Stimulated activated CD4-positive, alpha-beta T cell treated with anti-CD3 and anti-CD28 coated beads, TNF-alpha, amount 100 ng/mL, for 1 hour (primary cell): ENCODE data around the gene SYT2.
"Not testable (repeated sequence)": the region's sequence is repeated elsewhere in the genome, so short reads cannot be mapped to it uniquely, and the experiment has no call there.

Source experiments
- DNase-seq, 3 donors: peaks; one replicate each; pipeline ENCODE4 v3.0.0-alpha.2; 2020; ENCODE audit warnings: low read depth in 3 of 3, low spot score in 1 of 3

SYT2 gene

DNA sequence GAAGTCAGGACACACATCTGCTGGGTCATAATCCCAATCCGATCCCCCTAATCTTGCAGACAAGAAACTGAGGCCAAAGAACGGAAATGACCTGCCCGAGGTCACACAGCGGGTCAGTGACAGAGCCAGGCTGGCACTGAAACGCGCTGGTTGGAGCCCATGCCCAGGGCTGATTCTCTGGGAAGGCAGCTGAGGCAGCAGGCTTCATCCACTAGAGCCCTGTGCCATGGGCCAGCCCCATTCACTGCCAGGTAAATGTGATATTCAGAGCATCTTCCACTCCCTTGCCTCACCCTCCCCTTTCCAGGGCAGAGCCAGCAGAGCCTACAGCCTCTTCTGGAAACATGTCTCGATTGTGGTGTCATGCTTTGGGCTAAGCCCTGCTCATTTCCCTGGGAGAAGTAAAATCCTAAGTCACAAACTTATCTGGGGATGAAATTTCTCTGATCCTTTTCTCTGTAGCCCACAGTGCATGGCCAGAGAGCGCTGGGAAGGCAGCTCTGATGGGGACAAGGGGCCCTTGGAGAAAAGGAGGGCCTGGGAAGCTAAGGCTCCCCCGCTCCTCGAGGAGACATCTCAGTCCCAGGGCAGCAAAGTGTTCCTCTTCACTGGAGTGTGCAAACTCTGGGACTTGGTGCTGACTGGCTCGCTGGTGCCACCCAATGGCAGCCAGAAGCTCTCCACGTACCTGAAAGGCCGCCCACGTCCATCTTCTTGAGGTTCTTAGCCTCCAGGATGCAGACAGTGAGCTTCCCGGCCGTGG is 110.4 kb downstream of the SYT2 start:
- no peak for DNase-seq

GRCh38 chr1:202597090-202597761 is 113.0 kb downstream of the SYT2 start:
- no peak for DNase-seq

DNA sequence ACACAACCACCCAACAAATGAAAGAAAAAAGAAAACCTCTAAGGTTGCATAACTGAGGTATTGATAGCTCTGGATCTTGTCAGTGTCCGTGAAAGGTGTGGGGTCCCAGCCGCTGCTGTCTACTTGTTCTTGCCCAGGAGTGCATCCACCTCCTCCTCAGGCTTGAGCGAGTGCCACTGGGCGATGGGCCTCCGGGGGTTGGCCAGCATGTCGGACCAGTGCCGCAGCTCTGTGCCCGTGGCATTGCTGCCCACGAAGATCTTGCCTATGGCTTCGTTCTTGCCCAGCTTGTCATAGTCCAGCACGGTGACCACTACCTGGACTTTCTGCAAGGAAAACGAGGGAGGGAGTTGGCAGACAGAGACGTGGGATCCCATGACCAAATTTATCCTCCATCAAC is 113.6 kb downstream of the SYT2 start:
- no peak for DNase-seq

GRCh38 chr1:202593845-202594244 is 116.4 kb downstream of the SYT2 start:
- no peak for DNase-seq

GRCh38 chr1:202592146-202592545 is 118.1 kb downstream of the SYT2 start:
- DNase-seq, result no peak

DNA sequence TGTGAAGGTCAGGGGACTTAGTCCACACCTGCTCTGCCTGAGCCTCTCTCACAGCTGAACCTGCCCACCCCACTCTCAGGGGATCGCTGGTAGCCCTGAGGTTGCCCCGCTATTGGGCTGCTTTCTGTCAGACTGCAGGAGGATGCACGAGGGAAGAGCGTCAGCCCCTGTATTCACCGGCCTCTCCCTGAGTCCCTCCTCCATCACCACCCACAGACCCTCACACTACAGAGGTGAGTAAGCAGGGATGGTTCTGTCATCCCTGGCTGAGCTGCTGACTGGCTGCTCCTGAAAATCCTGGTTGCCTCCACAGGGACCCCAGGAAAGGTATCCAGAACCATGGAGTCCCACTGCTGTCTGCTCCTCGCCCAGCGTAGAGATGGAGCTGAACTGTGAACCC is 118.7 kb downstream of the SYT2 start:
- DNase-seq, result no peak

DNA sequence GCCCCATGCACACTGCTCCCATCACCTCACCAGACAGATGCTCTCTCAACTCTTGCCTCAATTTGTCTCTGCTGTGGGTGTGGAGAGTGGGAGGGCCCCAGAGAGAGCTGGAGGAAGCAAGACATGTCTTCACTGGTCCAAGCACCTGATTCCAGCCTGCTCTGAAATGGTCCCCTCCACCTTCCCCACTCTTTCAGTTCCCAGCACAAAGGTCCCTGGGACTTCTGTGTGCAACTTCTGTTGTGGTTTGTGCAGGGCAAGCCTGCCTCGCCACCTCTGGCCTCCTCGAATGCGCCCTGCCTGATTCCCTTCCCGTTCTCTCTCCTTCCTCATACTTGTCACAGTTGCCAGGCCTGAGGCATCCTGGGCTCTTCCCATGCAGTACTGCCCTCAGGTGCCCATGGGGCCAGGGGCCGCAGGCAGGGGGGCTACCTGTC is 119.3 kb downstream of the SYT2 start:
- DNase-seq, result no peak

DNA sequence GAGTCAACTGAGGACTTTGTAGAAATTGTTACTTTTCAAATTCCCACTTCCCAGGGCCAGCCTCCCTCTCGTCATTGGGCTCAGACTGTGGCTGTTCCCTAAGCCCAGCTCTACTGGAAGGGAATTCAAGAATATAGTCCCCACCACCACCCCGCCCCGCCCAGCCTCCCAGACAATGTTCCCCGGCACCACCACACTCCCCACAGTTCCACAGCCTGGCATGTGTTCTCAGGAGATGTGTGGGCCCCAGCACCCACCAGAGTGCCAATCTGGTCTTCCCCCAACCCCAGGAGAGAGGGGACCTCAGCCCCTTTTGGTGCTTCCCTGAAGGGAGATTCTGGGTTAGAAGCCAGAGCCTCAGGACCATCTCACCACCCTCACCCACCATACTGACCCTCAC is 120.1 kb downstream of the SYT2 start:
- no peak for DNase-seq

- no peak for DNase-seq
These were observed 120.9 kb downstream of the SYT2 start for GRCh38 chr1:202589190-202589930.

- no peak for DNase-seq
These were observed 121.6 kb downstream of the SYT2 start for GRCh38 chr1:202588503-202589189.

- DNase-seq, result no peak
These were observed 122.3 kb downstream of the SYT2 start for GRCh38 chr1:202587859-202588485.

DNA sequence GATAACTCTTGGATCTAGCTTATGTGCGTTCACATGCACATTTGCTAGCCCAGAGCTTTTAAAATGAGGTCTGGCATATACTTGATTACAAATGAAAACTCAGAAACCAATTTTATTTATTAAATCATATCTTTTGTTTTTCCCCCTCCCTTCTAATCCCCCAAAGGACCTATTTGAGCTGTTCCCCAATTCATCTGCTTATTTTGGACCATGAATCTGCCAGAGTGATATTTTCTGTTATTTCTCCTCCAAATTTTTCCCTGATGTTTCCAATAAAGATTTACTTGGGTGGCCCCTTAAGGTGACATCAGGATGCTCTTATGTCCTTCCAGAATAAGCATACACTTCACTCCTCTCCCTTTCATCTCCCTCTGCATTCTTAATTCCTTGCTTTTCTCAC is 123.4 kb downstream of the SYT2 start:
- DNase-seq, result no peak

DNA sequence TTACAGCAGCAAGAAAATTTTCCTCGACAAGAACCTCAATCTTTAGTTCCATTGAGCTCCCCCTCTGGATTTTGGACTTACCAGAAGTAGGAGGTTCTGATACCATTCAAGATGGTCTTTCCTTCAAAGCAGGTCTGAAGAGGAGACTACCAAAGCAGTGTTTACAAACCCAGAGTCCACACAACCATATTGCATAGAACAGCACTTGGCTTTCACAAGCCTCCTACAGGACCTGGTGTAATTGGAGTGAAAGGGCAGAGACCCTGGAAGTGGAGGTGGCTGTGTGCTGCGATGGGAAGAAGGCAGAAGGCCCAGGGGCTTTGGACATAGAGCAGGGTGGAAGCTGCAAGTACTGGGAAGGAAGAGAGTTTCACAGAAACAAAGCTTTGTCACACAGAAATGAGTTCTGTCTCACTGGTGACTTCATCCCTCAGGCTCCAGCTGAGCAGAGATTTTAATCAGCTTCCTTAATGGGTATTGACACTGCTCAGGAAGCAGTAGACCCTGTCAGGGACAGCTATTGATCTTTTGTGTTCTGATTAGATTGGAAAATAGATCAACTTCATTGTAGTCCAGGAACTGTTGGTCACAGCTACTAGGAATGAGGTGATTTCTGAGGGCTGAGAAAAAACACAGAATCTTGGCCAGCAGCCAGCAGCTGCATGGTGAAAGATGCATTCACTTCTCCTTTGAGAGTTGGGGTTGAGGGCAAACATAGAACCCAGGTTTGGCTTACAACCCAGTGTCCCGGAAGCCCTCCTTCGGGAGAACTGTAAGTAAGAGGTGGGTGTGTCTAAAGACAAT is 124.0 kb downstream of the SYT2 start:
- no peak for DNase-seq

GRCh38 chr1:202585590-202585933 is 124.7 kb downstream of the SYT2 start:
- no peak for DNase-seq

- DNase-seq, result no peak
These were observed 125.3 kb downstream of the SYT2 start for GRCh38 chr1:202584707-202585589.

- not testable (repeated sequence) for DNase-seq
These were observed 127.9 kb downstream of the SYT2 start for GRCh38 chr1:202582350-202582749.

DNA sequence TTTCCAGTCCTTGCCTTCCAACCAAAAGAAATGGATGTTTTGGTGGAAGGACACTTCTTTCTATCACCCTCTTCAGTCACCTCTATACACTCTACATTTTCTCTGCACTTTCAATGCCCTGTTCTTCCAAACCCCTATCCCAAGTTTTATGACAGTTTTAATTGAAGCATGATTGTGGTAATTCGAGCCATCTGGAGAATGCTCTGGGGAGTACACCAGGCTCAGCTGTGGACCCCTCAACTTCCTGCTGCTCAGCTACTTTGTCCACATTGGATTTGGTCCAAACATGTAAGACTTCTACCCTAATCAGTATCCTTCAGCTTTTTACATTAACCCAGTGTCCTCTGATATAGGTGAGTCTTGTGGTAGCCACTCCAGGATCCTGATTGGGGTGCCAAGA is 129.6 kb downstream of the SYT2 start:
- no peak for DNase-seq

DNA sequence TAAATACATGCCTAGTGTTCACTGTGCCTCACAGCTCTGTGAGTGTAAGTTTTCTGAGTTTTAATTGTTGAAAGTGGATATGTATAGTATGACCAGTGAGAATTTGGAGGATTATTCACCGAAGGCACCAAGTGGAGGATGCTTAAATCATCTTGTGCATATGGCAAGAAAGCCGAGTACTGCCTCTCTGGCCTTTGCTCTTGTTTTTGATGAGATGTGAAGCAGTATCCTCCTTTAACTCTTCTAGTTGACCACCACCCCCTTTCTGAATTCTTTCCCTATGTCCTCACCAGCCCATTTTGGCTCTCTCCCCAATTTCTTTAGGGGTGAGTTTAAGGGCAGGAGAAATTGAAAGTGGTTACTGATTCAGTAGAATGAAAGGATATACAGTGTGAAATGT is 130.4 kb downstream of the SYT2 start:
- no peak for DNase-seq

DNA sequence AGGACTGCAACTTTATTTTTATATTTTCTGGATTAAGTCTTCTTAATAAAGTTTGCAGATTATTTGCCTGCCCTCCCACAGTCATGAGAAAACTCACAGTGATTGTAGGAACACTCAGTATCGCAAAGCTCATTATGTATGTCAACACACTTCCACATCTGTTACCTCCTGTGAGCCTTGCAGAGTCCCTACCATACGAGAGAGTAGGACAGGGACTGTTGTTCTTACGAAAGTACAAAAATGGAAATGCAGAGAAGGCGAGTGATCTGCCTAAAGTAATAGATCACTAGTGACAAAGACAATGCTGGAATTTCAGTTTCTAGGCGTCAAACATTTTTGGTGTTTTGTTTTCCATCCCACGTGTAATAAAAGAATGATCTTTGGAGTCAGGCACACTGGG is 131.7 kb downstream of the SYT2 start:
- no peak for DNase-seq
